Effector memory CD4-positive, alpha-beta T cell (primary cell): ENCODE data around the gene MGAT5.

Source experiments
- DNase-seq, 3 donors: peaks; one replicate each; pipeline ENCODE4 v3.0.0-alpha.2; 2020
- H3K27ac ChIP-seq: 2 replicates; pipeline ENCODE4 v1.7.0; 2013; ENCODE audit warnings: mild to moderate bottlenecking, low read length, moderate library complexity; ENCODE audit not compliant: insufficient read depth, poor library complexity, severe bottlenecking
- H3K27me3 ChIP-seq: replicated peaks from 2 replicates; pipeline ENCODE4 v1.7.0; 2013; ENCODE audit warnings: mild to moderate bottlenecking, low read length; ENCODE audit not compliant: insufficient read depth, control insufficient read depth, poor library complexity, severe bottlenecking
- H3K36me3 ChIP-seq: 2 replicates; pipeline ENCODE4 v1.7.0; 2013; ENCODE audit warnings: mild to moderate bottlenecking, low read length, moderate library complexity; ENCODE audit not compliant: control insufficient read depth, insufficient read depth
- H3K4me1 ChIP-seq: 2 replicates; pipeline ENCODE4 v1.7.0; 2013; ENCODE audit warnings: low read length, mild to moderate bottlenecking; ENCODE audit not compliant: control insufficient read depth, insufficient read depth, poor library complexity, severe bottlenecking
- H3K4me3 ChIP-seq: 2 replicates; pipeline ENCODE4 v1.7.0; 2013; ENCODE audit warnings: low read length, low read depth, mild to moderate bottlenecking; ENCODE audit not compliant: insufficient read depth, poor library complexity, severe bottlenecking
- H3K9me3 ChIP-seq: 2 replicates; pipeline ENCODE4 v1.7.0; 2013; ENCODE audit warnings: mild to moderate bottlenecking, low read length, moderate library complexity; ENCODE audit not compliant: control insufficient read depth

MGAT5 gene

GRCh38 chr2:134453476-134453875 lies 199.6 kb downstream of the MGAT5 start:
- no peaks in the 10 kb centered on the region for H3K27me3 ChIP-seq
- no peak for DNase-seq
- no peaks in the 10 kb centered on the region for H3K9me3 ChIP-seq
- H3K36me3 ChIP-seq, result peaks cover 12% of the 10 kb centered on the region
- no peak overlapping the region for H3K27ac ChIP-seq
- no peak overlapping the region for H3K4me3 ChIP-seq
- no peaks in the 10 kb centered on the region for H3K4me1 ChIP-seq

- no peaks in the 10 kb centered on the region for H3K4me1 ChIP-seq
- H3K4me3 ChIP-seq, result no peak overlapping the region
- H3K27ac ChIP-seq, result no peak overlapping the region
- DNase-seq, result no peak
- H3K27me3 ChIP-seq, result no peaks in the 10 kb centered on the region
- peaks cover 8% of the 10 kb centered on the region for H3K36me3 ChIP-seq
- no peaks in the 10 kb centered on the region for H3K9me3 ChIP-seq
Measured at GRCh38 chr2:134453973-134454372, 200.1 kb downstream of the MGAT5 start.

- DNase-seq, result no peak
- Histone ChIP-seq H3K27ac (no peak overlapping the region), H3K27me3 (no peaks in the 10 kb centered on the region), H3K4me1 (no peaks in the 10 kb centered on the region), H3K9me3 (no peaks in the 10 kb centered on the region), H3K4me3 (no peak overlapping the region), H3K36me3 (peaks cover 8% of the 10 kb centered on the region)
Measured at GRCh38 chr2:134454426-134454825, 200.6 kb downstream of the MGAT5 start.

- DNase-seq, result no peak
- no peak overlapping the region for H3K27ac ChIP-seq
- H3K4me1 ChIP-seq, result no peaks in the 10 kb centered on the region
- H3K4me3 ChIP-seq, result no peak overlapping the region
- H3K36me3 ChIP-seq, result peaks cover 8% of the 10 kb centered on the region
- H3K9me3 ChIP-seq, result no peaks in the 10 kb centered on the region
- no peaks in the 10 kb centered on the region for H3K27me3 ChIP-seq
Measured at GRCh38 chr2:134454931-134455330, 201.1 kb downstream of the MGAT5 start.

GRCh38 chr2:134455426-134455825 lies 201.6 kb downstream of the MGAT5 start:
- no peak overlapping the region for H3K4me3 ChIP-seq
- no peak overlapping the region for H3K27ac ChIP-seq
- no peaks in the 10 kb centered on the region for H3K27me3 ChIP-seq
- no peaks in the 10 kb centered on the region for H3K9me3 ChIP-seq
- DNase-seq, result no peak
- H3K36me3 ChIP-seq, result peaks cover 8% of the 10 kb centered on the region
- no peaks in the 10 kb centered on the region for H3K4me1 ChIP-seq

- no peaks in the 10 kb centered on the region for H3K4me1 ChIP-seq
- no peaks in the 10 kb centered on the region for H3K9me3 ChIP-seq
- no peak overlapping the region for H3K27ac ChIP-seq
- DNase-seq, result no peak
- H3K27me3 ChIP-seq, result no peaks in the 10 kb centered on the region
- H3K36me3 ChIP-seq, result peaks cover 8% of the 10 kb centered on the region
- H3K4me3 ChIP-seq, result no peak overlapping the region
Measured at GRCh38 chr2:134457353-134457752, 203.5 kb downstream of the MGAT5 start.

GRCh38 chr2:134457765-134458472 lies 204.0 kb downstream of the MGAT5 start:
- Histone ChIP-seq H3K4me1 (no peaks in the 10 kb centered on the region), H3K27me3 (no peaks in the 10 kb centered on the region), H3K36me3 (peaks cover 9% of the 10 kb centered on the region), H3K27ac (no peak overlapping the region), H3K4me3 (no peak overlapping the region), H3K9me3 (no peaks in the 10 kb centered on the region)
- no peak for DNase-seq

GRCh38 chr2:134458473-134458853 lies 204.6 kb downstream of the MGAT5 start:
- H3K4me3 ChIP-seq, result no peak overlapping the region
- H3K36me3 ChIP-seq, result peaks cover 11% of the 10 kb centered on the region
- H3K4me1 ChIP-seq, result no peaks in the 10 kb centered on the region
- no peak overlapping the region for H3K27ac ChIP-seq
- H3K27me3 ChIP-seq, result no peaks in the 10 kb centered on the region
- DNase-seq, result no peak
- H3K9me3 ChIP-seq, result no peaks in the 10 kb centered on the region

- no peaks in the 10 kb centered on the region for H3K27me3 ChIP-seq
- no peaks in the 10 kb centered on the region for H3K4me1 ChIP-seq
- H3K27ac ChIP-seq, result no peak overlapping the region
- H3K36me3 ChIP-seq, result peaks cover 7% of the 10 kb centered on the region
- no peak for DNase-seq
- no peak overlapping the region for H3K4me3 ChIP-seq
- no peaks in the 10 kb centered on the region for H3K9me3 ChIP-seq
Measured at GRCh38 chr2:134458950-134459349, 205.1 kb downstream of the MGAT5 start.

- no peak for DNase-seq
- peaks cover 4% of the 10 kb centered on the region for H3K36me3 ChIP-seq
- no peaks in the 10 kb centered on the region for H3K27me3 ChIP-seq
- H3K4me3 ChIP-seq, result no peak overlapping the region
- H3K27ac ChIP-seq, result no peak overlapping the region
- H3K9me3 ChIP-seq, result no peaks in the 10 kb centered on the region
- no peaks in the 10 kb centered on the region for H3K4me1 ChIP-seq
Measured at GRCh38 chr2:134459706-134460406, 206.0 kb downstream of the MGAT5 start.
